Kidney epithelial cell (primary cell): ENCODE data around the gene GADL1. TPM values are rescaled to one million over a fixed set of nuclear protein-coding genes. Genes with fewer than 3 reads are reported as not detected.

Experiments used
- DNase-seq: peaks from one replicate; pipeline ENCODE4 v3.0.0-alpha.2; 2010; ENCODE audit warnings: low read depth
- H3K27me3 ChIP-seq: 2 replicates; pipeline ENCODE4 v1.6.0; 2011; ENCODE audit warnings: low read length; ENCODE audit not compliant: control insufficient read depth, insufficient read depth
- H3K36me3 ChIP-seq: 2 replicates; pipeline ENCODE4 v1.5.1; 2011; ENCODE audit warnings: low read length; ENCODE audit not compliant: control insufficient read depth, insufficient read depth
- H3K4me3 ChIP-seq: 2 replicates; pipeline ENCODE4 v1.5.1; 2011; ENCODE audit warnings: low read depth, mild to moderate bottlenecking, control low read depth, low read length
- CTCF ChIP-seq: IDR thresholded peaks from 2 replicates; pipeline ENCODE4 v1.5.1; 2011; ENCODE audit warnings: mild to moderate bottlenecking, moderate library complexity, low read length, control low read depth, inconsistent platforms; ENCODE audit not compliant: insufficient read depth, poor library complexity, severe bottlenecking
- total RNA-seq: library from RNA; depleted of rRNA; stranded (reverse); fragments of >200 nt; gene quantifications from 2 replicates; pipeline ENCODE4 v1.2.3, GENCODE V29; 2015

Gene GADL1
- total RNA-seq, 1 donor from 2014 or later, result not detected

GRCh38 chr3:30805695-30806094, 88.8 kb downstream of the GADL1 start:
- Histone ChIP-seq H3K27me3 (no peaks in the 10 kb centered on the region), H3K4me3 (no peak overlapping the region), H3K36me3 (no peaks in the 10 kb centered on the region)
- DNase-seq, result no peak
- TF ChIP-seq CTCF, result no peak

GRCh38 chr3:30804984-30805383, 89.5 kb downstream of the GADL1 start:
- Histone ChIP-seq H3K27me3 (no peaks in the 10 kb centered on the region), H3K4me3 (no peak overlapping the region), H3K36me3 (no peaks in the 10 kb centered on the region)
- no peak for TF ChIP-seq CTCF
- DNase-seq, result no peak

- H3K36me3 ChIP-seq, result no peaks in the 10 kb centered on the region
- no peak overlapping the region for H3K4me3 ChIP-seq
- no peak for DNase-seq
- TF ChIP-seq CTCF, result no peak
- H3K27me3 ChIP-seq, result no peaks in the 10 kb centered on the region
These were observed 99.3 kb downstream of the GADL1 start for GRCh38 chr3:30795176-30795575.

GRCh38 chr3:30793740-30794139, 100.7 kb downstream of the GADL1 start:
- H3K4me3 ChIP-seq, result no peak overlapping the region
- H3K27me3 ChIP-seq, result no peaks in the 10 kb centered on the region
- DNase-seq, result no peak
- no peaks in the 10 kb centered on the region for H3K36me3 ChIP-seq
- TF ChIP-seq CTCF, result no peak

GRCh38 chr3:30790150-30790549, 104.3 kb downstream of the GADL1 start:
- Histone ChIP-seq H3K4me3 (no peak overlapping the region), H3K36me3 (no peaks in the 10 kb centered on the region), H3K27me3 (no peaks in the 10 kb centered on the region)
- no peak for TF ChIP-seq CTCF
- DNase-seq, result no peak

- no peak for TF ChIP-seq CTCF
- no peak for DNase-seq
- H3K27me3 ChIP-seq, result no peaks in the 10 kb centered on the region
- H3K4me3 ChIP-seq, result no peak overlapping the region
- H3K36me3 ChIP-seq, result no peaks in the 10 kb centered on the region
These were observed 108.1 kb downstream of the GADL1 start for GRCh38 chr3:30786365-30786764.
